GM13976 (cell line): Measurements from ENCODE around the gene RAB40C.

Experiments
- DNase-seq: peaks from one replicate; pipeline ENCODE4 v3.0.0; 2012; ENCODE audit warnings: low spot score
- CTCF ChIP-seq: IDR thresholded peaks from 2 replicates; pipeline ENCODE4 v1.5.1; 2012; ENCODE audit warnings: borderline replicate concordance, mild to moderate bottlenecking; ENCODE audit not compliant: insufficient read depth; ENCODE audit errors: extremely low read depth, missing control alignments, control extremely low read depth
- in situ Hi-C: fragments of 300-500 bp; cut with MboI; formaldehyde crosslinking; loops from one replicate; pipeline ENCODE4 v1.12.0; 2022; ENCODE audit warnings: low sequenced_read_pairs, mixed read lengths, inconsistent platforms; ENCODE audit not compliant: unreplicated experiment

Gene RAB40C

GRCh38 chr16:648071-648780 lies 58.4 kb downstream of the RAB40C start:
- in situ Hi-C loops, result no loop called here
- peak; percentile 81 for DNase-seq
- peak; percentile 83 for TF ChIP-seq CTCF

GRCh38 chr16:648781-649589 lies 59.1 kb downstream of the RAB40C start, which contains the start of gene WDR90:
Gene WDR90, plus strand, starts transcription at chr16:649365. Its CDS starts 52 bp downstream, at chr16:649417.
- no peak for TF ChIP-seq CTCF
- peak; percentile 99 for DNase-seq
- in situ Hi-C loops, result no loop called here

GRCh38 chr16:649631-650030 lies 59.8 kb downstream of the RAB40C start:
- no peak for TF ChIP-seq CTCF
- peak; percentile 45 for DNase-seq
- in situ Hi-C loops, result no loop called here

- in situ Hi-C loops, result no loop called here
- DNase-seq, result no peak
- no peak for TF ChIP-seq CTCF
Observed at GRCh38 chr16:651844-652243, 62.0 kb downstream of the RAB40C start.

GRCh38 chr16:652454-653305 lies 62.8 kb downstream of the RAB40C start:
- DNase-seq, result no peak
- in situ Hi-C loops, result no loop called here
- no peak for TF ChIP-seq CTCF

GRCh38 chr16:654034-654433 lies 64.2 kb downstream of the RAB40C start:
- no peak for DNase-seq
- in situ Hi-C loops, result no loop called here
- TF ChIP-seq CTCF, result no peak
